Measurements from ENCODE around the gene FHDC1.
"Not testable (repeated sequence)": the region's sequence is repeated elsewhere in the genome, so short reads cannot be mapped to it uniquely, and the experiment has no call there.

FHDC1 gene

GRCh38 chr4:152935631-152936445 is at the start of gene FHDC1:
Gene FHDC1 (plus strand): TSS chr4:152936323. CDS start chr4:152943058, 6,735 bp downstream.
- no peak for TF ChIP-seq CTCF (IDR thresholded peaks at IDR 0.05; ENCODE audit: extremely low read depth, insufficient read depth, missing control alignments)
- in situ Hi-C loops (cut with MboI; ENCODE audit: low pct_unique_long_range_greater_than_20kb, low sequenced_read_pairs, unreplicated experiment), result no loop called here
- DNase-seq (ENCODE audit: low spot score), result peak; percentile 58

DNA sequence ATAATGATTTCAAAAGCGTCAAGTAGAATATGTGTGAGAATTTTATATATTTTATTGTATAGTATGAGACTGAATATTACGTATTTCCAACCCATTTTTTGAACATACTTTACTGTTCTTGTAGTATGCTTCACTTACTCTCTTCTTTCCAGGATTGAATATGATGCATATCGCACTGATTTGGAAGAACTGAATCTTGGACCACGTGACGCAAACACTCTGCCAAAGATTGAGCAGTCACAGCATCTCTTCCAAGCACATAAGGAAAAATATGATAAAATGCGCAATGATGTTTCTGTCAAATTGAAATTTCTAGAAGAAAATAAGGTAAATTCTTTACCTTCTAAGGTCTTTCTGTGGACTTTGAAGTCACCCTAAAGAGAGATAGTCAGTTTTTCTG is 48.1 kb upstream of the FHDC1 start:
- in situ Hi-C loops (cut with MboI; ENCODE audit: low pct_unique_long_range_greater_than_20kb, low sequenced_read_pairs, unreplicated experiment), result no loop called here
- no peak for TF ChIP-seq CTCF (IDR thresholded peaks at IDR 0.05; ENCODE audit: extremely low read depth, insufficient read depth, missing control alignments)
- DNase-seq (ENCODE audit: low spot score), result no peak

DNA sequence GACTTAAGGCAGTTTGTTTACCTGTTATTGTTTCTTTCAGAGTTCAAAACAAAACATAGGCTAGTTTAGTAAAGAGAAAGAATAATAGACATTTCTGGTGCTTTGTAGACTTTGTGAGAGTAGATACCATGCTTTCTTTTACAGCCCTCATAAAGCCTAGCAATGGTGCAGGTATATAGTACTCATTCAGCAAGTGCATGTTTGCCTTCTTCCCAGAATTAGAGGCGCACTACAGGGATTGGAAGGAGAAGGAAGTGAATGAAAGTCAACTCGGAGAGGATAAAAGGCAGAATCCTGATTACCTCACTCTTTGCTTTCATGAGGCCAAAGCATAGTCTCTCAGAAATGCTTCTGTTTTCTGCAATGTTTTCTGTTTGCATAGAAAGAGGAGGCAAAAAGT is 43.1 kb upstream of the FHDC1 start:
- in situ Hi-C loops (cut with MboI; ENCODE audit: low pct_unique_long_range_greater_than_20kb, low sequenced_read_pairs, unreplicated experiment), result no loop called here
- DNase-seq (ENCODE audit: low spot score), result no peak
- no peak for TF ChIP-seq CTCF (IDR thresholded peaks at IDR 0.05; ENCODE audit: extremely low read depth, insufficient read depth, missing control alignments)

DNA sequence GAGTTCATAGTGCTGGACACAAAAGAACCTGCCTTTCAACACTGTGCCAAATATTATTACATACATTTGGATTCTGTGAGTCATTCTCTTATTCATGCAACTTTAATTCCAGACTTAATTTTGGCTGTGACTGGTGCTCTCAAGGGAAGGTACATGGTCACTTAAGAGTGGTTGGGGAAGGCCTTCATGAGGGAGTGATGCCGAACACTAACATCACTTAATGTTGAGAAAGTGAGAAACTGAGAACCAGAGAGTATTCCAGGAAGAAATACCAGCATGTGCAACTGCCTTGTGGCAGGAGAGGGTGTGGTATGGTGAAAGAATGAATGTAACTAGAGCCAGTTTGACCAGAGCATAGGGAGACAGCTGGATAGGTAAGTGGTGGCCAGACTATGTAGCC is 41.5 kb upstream of the FHDC1 start:
- in situ Hi-C loops (cut with MboI; ENCODE audit: low pct_unique_long_range_greater_than_20kb, low sequenced_read_pairs, unreplicated experiment), result no loop called here
- DNase-seq (ENCODE audit: low spot score), result no peak
- no peak for TF ChIP-seq CTCF (IDR thresholded peaks at IDR 0.05; ENCODE audit: extremely low read depth, insufficient read depth, missing control alignments)

- TF ChIP-seq CTCF (IDR thresholded peaks at IDR 0.05; ENCODE audit: extremely low read depth, insufficient read depth, missing control alignments), result no peak
- DNase-seq (ENCODE audit: low spot score), result no peak
- in situ Hi-C loops (cut with MboI; ENCODE audit: low pct_unique_long_range_greater_than_20kb, low sequenced_read_pairs, unreplicated experiment), result no loop called here
Observed at GRCh38 chr4:152896811-152897210, 39.3 kb upstream of the FHDC1 start.

DNA sequence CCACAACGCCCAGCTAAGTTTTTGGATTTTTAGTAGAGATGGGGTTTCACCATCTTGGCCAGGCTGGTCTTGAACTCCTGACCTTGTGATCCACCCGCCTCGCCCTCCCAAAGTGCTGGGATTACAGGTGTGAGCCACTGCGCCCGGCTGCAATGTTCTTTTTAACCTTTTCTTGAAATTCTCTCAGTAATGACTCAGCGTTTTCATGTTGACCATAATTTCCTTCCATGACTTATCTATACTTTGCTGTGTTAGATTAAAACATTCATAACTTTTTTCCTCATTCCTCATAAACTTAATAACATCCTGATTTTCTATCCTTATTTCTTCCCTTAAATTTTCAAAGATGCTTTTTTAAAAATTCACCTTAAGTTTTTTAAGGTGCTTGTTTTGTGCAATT is 38.0 kb upstream of the FHDC1 start:
- DNase-seq (ENCODE audit: low spot score); in situ Hi-C loops (cut with MboI; ENCODE audit: low pct_unique_long_range_greater_than_20kb, low sequenced_read_pairs, unreplicated experiment): not testable (repeated sequence)

DNA sequence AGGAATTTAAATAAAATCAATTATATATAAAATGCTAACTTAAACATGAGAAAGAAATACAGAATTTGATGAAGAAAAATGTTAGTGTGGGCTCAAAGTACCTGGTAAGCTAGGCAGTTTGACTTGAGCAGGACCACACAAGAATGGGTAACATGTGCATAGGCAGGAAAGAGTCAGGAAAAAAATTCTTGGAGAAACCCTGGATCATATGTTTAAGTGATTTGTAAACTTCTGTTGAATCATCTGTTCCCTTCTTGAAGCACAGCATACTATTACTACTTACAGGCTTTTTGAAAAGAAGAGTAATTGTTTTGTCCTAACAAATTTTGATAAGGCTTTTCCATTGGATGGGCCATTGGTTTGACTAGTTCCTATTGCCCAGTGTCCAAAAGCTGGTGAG is 37.5 kb upstream of the FHDC1 start:
- TF ChIP-seq CTCF (IDR thresholded peaks at IDR 0.05; ENCODE audit: extremely low read depth, insufficient read depth, missing control alignments), result no peak
- DNase-seq (ENCODE audit: low spot score), result no peak
- in situ Hi-C loops (cut with MboI; ENCODE audit: low pct_unique_long_range_greater_than_20kb, low sequenced_read_pairs, unreplicated experiment), result no loop called here
